Tibial nerve (tissue), 4 donors: Measurements from ENCODE around the gene LCN2.
"Not testable (repeated sequence)": the region's sequence is repeated elsewhere in the genome, so short reads cannot be mapped to it uniquely, and the experiment has no call there.

ENCODE experiments used
- CTCF ChIP-seq, 5 experiments: fragments of 200-600 bp in 3 of 5; fragments of 450-650 bp in 2 of 5; sonication (generic) in 3 of 5; IDR thresholded peaks; one replicate each; pipeline ENCODE4 v1.5.1; 2016 to 2019; ENCODE audit warnings: antibody characterized with exemption in 5 of 5, mild to moderate bottlenecking in 3 of 5, moderate library complexity in 2 of 5
- EP300 ChIP-seq, 2 donors: sonication (generic); formaldehyde crosslinking; IDR thresholded peaks; one replicate each; pipeline ENCODE4 v1.6.1; 2017; ENCODE audit warnings: antibody characterized with exemption in 2 of 2, mild to moderate bottlenecking in 1 of 2

GRCh38 chr9:128131346-128131745 is 17.9 kb upstream of the LCN2 start:
- TF ChIP-seq CTCF, EP300 (IDR thresholded peaks at IDR 0.05): not testable (repeated sequence)
